ENCODE measurements around the gene VAV2.

VAV2 gene

DNA sequence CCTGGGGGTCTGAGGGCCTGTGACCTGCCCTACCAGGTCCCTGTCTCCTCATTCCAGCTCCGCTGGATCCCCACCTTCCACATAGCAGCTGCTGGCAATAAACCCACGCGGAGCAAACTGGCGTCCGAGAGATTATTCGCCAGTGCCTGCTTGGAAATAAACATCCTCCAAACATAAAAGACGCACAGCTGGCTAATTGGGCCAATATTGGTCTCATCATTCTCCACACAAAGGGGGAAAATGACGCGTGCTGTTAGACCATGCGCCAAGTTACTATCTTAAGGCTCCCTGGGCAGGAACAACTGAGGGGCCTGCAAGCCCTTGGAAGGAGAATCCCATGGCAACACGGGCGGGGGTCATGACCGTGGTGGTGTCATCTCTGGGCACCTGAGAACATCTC lies 180.7 kb downstream of the VAV2 start:
- no peak for DNase-seq

DNA sequence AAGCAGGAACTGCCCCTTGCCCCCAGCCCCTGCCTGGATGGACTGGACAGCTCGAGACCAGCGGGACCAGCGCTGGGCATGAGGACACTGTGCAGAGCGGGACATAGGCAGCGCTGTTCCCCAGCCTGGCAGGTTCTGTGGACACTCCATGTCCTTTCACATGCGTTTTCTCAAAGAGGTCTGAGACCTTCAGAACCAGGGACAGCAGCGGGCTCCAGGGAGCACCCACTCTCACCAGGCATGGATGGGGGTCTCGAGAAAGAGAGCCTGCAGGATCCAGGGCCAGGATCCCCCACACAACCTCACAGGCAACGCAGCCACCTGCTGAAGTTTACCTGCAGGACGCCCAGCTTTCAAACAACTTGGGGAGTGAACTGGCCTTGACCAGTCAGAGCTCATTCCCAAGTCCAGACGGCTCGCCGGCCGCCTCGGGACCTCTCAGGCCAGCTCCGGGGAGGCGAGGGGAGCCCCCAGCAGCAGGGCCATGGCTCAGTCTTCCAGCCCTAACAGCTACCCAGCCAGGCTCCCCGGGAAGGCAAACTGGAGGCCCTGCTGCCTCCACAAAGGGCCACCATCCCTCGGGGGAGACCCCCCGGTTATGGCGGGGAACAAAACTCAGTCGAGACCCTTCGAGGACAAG lies 181.4 kb downstream of the VAV2 start:
- no peak for DNase-seq

DNA sequence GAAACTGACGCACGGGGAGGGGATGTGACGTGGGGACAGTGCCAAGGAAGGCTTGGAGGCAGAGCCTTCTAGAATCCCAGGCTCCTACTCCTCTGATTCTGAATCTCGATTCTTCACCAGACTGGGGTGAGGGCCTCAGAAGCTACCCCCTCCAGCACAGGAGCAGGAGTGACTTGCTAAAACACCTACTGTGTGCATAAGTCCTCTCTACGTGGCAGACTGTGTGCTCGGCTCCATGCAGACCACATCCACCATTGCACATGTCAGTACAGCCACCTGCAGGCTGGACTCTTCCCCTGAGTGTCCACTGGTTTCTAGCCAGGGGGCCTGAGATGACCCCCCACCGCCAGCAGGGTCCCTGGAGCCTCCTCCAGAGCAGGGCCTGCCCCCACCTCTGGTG lies 182.8 kb downstream of the VAV2 start:
- no peak for DNase-seq

DNA sequence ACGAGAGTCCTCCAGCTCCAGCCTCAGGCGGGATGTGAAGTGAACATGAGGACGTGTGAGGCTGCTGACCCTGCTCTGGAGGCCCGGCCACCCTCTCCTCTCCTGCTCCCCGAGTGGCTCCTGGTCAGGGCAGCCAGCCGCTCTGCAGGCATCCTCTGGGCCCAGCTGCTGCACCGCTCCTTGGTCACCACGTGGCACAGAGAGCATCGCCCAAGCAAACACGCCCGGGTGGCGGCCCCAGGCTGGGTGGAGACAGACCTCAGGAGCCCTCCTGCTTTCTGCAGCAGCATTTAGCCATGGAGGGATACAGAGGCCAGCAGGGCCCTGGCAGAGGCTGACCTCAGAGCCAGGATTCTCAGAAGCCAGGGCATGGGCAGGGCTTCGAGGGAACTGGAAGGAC lies 184.3 kb downstream of the VAV2 start:
- no peak for DNase-seq

DNA sequence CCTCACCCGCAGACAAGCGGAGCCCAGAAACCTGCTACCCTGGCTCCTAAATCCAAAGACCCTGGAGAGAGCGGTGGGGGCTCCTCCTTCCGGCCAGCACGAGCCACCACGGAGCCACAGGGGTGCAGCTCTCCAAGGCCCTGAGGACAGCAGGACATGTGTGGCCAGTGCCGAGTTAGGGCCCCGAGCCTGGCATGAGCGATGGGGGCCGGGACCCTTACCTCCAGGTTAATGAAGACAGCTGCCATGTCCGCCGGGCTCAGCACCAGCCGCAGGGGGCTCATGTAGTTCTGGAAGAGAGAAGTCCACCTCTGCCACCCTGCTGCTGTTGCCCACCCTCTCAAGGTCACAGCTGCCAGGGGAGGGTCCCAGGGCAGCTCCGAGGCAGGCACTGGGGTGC lies 185.1 kb downstream of the VAV2 start:
- DNase-seq = no peak

DNA sequence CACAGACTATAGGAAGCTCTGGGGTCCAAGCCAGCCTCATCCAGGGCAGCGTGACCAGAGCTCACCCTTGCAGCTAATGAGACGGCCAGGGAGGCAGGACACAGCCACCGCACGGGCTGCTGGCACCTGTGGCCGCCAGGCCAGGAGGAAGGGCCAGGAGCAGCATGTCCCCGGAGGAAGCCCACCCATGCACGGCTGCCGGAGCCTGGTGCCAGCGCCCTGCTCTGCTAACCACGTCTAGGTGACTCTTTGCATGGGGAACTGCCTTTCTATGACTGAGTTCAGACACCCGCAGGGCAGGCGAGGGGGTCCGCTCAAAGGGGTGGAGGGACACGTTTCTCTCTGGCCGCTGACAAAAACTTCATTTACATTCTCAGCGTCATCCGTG lies 185.5 kb downstream of the VAV2 start:
- DNase-seq = no peak

DNA sequence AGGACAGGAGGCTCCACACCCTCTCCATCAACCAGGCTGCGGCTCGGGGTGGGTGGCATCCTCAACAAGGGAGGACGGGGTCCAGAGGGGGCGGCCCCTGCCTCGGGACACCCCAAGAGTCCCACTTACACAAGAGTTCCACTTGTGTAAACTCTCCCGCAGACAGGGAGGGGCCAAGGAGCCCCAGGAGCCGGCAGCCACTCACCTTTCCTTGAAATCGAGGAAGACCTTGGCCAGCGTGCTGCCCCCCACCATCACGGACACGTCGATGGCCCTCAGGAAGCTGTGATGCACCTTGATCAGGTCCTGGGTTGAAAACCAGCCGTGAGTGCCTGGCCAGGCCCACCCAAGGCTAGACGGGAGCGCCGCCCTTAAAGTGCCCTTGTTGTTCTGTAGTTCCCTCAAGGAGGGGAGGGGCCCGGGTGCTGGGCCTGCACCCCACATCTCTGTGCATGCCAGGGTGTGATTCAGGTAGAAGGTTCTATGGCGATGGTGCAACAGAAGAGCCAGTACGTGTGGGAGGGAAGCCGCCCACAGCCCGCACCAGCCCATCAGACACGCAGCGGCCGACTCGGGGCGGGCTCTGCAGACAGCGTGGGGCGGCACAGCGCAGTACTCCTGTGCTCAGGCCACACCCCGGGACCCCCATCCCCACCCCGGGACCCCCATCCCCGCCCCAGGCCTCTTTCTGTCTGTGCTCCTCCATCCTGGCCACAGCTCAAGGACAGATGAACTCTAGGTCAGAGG lies 186.1 kb downstream of the VAV2 start:
- DNase-seq = no peak

DNA sequence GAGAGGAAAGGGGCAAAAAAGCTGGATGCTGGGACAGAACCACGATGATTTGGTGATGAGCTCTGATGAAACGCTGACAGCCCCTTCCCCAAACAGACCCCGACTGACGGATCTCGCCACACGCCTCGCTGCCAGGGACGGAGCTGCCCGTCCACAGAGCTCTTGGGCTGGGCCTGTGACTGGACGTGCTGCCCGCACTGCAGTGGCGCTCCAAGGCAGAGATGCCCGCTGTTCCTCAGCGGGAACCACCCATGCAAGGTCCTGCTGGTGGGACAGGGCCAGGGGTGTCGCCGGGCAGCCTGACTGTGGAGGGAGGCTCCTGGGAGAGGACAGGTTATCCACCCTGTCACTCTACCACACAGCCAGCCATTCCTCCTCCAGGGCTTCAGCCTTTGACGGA lies 187.9 kb downstream of the VAV2 start:
- DNase-seq = no peak

DNA sequence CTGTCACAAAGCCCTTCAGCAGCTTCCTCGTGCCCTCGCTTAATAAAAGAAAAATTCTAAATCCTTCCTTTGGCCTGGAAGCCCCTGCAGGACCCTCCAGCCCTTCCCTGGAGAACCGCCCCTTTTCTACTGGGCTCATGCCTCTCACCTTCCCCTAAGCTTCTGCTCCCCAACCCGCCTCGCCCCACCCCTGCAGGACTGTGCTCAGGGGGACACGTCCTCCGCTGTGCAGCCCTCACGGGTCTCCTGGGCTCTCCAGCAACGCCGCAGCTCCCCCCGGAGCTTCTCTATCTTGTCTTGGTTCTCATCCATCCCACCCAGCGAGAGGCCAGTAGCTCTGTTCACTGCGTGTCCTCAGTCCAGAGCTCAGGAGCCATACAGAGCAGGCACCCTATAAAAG lies 188.4 kb downstream of the VAV2 start:
- DNase-seq = no peak

DNA sequence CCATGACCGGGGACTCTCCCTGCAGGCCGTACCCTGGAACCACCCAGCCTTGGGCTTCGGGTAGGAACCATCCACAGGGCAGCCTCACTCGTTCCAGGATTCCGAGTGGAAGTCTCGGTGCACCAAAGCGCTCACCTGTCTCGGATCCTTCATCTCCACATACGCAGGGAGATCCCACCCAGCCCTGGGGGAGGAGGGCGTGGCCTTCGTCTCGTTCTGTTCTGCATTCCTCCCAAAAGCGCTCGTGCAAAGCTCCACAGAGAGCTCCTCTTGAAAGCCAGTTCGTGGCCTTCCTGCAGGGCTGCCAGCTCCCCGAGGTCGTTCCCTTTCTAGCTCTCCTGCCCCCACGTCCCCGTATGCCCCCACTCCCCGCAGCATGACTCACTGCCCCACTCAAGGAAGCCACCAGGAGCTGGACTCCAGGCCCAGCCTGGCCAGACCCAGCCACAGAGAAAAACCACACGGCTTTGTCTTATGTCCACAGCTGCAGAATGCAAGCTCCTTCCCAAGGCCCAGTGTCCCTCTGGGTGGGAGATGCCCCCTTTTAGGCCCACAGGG lies 189.0 kb downstream of the VAV2 start:
- DNase-seq = no peak

DNA sequence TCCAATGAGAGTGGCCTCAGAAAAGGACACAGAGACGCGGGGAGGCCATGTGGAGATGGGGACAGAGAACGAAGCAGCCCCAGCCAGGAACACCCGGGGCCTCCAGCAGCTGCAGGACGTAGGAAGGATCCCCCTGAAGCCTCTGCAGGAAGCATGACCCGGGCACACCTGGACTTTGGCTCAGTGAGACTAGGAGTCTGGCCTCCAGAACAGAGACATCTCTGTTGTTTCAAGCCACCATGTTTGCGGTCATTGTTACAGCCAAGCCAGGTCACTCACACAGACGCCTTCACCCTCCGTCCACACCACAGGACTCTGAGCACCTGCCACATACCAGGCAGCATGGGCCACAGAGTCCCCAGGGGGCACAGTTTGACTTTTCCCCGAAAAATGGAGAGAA lies 190.4 kb downstream of the VAV2 start:
- DNase-seq = no peak

DNA sequence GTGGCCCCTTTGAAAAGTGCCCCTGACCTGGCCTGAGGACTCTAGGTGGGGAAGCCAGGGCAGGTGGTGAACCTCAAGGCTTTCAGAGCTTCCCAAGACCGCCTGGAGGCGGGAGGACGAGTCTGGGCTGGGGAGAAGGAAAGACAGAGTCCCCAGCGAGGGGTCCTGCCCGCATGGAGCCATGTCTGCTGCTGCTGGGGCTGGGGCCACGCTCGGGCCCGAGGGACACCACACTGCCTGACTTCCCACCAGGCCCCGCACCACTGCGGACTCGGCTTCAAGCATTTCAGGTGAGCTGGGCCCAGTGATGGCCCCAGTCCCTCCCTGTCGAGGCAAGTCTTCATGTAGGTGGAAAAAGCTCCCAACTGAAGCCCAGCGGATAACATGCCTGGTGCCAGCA lies 191.9 kb downstream of the VAV2 start:
- DNase-seq = no peak

DNA sequence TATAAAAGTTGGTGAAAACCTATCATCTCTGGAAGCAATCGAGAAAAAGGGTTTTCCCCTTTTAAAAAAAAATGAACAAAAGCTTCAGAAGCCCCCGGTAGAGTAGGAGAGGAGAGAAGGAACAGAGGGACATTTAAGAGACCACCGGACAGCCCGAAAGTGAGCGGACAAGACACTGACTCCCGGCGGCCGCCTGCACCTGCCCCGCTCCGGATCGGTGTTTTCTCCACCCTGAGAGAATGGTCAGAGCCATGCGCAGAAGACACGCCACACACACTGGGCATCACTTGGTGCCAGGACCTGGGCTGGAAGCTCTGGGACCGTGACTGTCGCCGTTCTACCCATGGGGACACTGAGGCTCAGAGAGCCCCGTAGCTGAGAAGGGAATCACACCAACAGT lies 192.4 kb downstream of the VAV2 start:
- no peak for DNase-seq

DNA sequence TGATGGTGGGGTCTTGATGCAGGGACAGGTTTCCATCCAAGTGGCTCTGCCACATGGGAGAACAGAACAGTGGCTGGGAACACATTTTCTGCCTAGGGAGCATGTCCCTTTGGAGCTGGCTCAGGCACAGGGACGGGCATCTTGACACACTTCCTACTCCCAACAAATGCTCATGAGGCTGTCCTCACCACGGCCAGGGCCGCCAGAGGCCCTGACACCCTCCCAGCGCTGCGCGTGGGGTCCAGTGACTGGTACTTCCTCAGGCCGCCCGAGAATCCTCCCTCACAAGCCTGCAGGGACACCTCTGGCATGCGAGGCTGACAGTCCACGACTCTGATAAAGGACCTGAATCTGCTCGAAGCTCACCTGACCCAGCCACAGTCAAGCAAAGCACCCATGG lies 193.0 kb downstream of the VAV2 start:
- no peak for DNase-seq

DNA sequence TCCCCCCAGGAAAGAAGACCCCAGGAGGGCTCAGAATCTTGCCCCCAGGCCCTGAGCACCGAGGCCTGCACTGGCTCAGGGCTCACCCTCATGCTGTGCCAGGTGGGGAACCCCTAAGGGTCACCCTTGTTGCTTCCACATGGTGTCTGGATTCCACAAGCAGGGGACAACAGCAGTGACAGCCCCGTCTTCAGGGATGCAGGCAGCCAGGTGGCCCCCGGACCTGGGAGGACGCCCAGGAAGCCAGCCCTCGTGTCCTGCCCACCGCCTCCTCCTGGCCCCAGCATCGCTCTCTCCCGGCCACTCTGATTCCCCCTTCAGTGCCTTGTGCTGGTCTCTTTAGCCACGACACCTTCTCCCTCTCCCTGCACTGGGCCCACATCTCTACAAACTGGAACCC lies 194.0 kb downstream of the VAV2 start:
- no peak for DNase-seq

DNA sequence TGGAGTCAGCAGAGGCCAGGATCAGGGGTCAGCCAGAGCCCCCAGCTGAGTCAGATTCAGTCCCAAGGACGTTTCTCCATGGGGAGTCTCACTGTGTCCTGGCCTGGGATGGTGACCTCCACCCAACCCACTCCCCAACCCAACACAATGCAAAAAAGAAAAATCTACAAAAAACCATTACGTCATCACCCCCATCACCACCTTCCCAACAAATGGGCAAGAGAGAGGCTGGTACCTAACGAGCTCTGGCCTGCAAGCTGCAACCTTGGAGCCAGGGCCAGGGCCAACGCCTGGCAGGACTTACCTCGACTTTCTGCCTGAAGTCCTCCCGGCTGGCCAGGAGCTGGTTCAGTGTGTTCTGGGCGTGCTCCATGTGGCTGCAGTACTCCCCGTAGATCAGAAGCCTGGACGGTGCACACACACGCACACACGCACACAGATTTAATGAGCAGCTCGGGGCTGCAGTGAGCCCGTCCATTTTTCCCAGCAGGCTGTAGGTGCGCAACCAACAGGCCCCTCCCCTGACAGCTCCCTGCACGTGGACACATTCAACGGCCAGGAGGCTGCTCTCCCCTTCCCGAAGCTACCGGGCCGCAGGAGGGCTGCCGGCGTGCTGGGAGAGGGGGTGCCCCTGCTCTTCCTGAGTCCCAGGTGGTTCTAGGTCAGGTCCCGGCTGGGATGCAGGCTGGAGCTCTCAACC lies 194.6 kb downstream of the VAV2 start:
- no peak for DNase-seq

DNA sequence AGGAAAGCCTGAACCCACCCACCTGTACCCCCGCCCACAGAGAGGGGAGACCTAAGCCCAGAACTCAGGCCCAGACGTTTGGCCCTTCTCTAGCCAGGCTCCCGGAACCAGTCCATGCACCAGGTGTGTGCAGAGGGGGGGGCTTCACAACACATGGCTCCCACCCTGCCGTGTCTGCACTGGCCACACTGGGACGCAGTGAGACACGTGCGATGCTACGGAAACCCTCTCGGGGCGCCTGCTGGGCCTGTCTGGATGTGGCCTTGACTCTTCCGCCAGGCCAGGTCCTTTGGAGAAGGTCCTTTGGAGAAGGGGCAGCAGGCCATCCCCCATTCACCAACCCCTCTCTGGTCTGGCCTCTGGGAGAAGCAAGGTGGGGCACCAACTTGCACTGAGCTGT lies 195.6 kb downstream of the VAV2 start:
- DNase-seq = no peak

DNA sequence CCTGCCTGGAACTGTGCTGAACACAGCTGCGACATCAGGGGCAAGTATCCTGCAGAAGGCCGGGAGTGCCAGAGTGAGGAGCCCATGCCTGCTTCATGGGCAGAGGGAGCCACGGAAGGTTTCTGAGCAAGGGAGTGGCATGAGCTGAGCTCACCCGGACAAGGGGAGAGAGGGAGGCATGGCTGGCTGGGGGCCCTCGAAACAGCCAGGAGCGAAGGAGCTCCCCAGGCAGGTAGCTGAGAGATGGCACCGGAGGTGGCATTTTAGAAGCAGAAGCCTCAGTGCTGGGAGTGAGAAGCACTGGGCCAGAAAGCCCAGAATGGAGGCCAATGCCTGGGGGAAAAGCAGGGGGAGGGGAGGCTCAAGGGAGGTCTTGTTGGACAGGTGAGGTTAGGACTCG lies 197.1 kb downstream of the VAV2 start:
- no peak for DNase-seq

DNA sequence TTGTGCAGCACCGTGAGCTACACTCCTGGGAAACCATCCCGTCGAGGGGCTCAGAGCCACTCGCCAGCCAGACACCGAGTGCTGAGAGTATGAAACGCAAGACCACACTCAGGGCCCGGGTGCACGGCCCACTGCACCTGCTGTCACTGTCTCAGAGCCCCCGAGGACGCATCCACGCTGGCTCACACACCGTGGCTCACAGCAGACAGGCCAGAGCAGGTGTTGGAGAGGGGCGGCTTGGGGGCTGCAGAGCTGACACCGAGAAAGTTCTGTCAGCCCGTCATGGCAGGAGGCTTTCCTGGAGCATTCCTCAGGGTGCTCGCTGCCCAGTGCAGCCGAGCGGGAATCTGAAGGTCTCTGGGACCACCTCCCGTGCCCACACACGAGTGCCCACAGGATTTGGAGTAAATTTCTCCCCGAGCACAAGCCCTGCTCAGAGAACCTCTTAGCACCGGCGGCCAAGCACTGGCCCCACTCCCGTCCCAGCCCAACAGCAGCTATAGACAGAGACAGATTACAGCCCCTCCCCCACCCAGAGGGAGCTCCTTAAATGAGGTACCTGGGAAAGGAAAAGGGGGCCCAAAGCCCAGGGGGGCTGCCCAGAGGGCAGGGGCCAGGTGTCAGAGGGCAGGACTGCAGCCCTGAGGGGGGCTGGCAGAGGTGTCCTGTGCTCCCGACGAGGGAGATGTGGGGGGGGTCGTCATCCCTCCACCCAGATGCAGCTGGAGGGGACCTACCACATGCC lies 197.9 kb downstream of the VAV2 start:
- DNase-seq = no peak

DNA sequence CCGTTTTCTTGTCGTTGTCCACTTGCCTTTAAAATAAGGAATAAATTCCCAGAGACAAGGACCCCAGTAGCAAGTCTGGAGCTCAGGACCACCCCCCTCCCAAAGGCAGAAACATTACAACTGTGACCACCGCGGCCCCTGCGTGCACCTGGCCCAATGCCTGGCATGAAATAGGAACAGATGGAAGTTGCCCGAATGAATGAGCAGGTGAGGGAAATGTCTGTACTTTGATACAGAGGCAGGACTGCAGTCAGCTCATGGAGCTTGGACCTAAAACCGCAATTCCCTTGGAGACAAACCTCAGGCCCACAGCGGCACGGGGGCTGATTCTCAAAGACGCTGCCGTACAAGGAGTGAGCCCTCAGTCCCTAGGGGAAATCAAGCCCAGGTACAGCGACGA lies 198.7 kb downstream of the VAV2 start:
- DNase-seq = no peak

DNA sequence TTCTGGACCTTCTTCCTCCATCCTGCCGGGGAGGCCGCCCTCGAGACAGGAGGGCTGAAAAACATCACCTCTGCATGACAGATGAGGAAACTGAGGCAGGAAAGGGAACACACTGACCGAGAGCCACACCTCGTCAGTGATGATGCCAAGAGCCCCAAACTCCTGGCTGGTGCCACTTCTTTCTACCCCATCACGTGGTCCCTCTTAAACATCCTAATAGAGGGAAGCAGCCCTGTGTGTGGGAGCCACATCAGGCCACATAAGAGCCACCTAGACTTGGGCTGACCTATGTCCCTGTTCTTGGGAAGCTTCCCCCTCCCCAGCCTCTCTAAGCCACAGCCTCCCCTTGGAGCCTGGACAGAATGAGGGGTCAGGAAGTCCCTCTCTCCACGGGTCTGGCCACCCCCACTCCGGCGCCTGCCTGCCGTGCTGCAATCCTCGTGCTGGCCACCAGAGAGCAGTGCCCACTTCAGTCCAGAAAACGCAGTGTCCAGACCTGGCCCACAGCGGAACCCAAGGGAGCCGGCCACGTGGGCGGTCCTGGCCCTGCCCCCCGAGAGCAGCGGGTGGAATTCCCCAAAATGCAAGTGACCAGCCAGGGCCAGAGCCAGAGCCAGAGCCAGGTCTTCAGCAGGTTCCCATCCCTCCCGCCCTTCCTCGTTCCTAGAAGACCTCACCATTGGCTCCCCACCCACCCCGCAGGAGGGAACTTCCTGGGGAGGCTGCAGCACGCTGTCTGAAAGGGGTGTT lies 199.2 kb downstream of the VAV2 start:
- DNase-seq = peak in 3 of 5 donors; percentile 24 to 29 (median 25)
